Measurements from ENCODE around the gene PXMP2. TPM values are rescaled to one million over a fixed set of nuclear protein-coding genes. Genes with fewer than 3 reads are reported as not detected.
"Not testable (repeated sequence)": the region's sequence is repeated elsewhere in the genome, so short reads cannot be mapped to it uniquely, and the experiment has no call there.

Gene PXMP2
- total RNA-seq, 1 donor from 2014 or later, result 24.6 TPM

- no peaks in the 10 kb centered on the region for H3K9me3 Mint-ChIP-seq
- no peak for DNase-seq
- peaks cover 69% of the 10 kb centered on the region for H3K36me3 Mint-ChIP-seq (ENCODE audit: low read depth)
- peaks cover 11% of the 10 kb centered on the region for H3K4me1 Mint-ChIP-seq
- no peak overlapping the region for H3K27ac Mint-ChIP-seq
- H3K27me3 Mint-ChIP-seq, result no peaks in the 10 kb centered on the region
- intact Hi-C loops (cut with micrococcal nuclease), result no loop called here
- no peak overlapping the region for H3K4me3 Mint-ChIP-seq
Observed at GRCh38 chr12:132668191-132669088, 18.9 kb upstream of the PXMP2 start.

GRCh38 chr12:132669166-132669879 lies 18.1 kb upstream of the PXMP2 start:
- Mint-ChIP-seq H3K4me3 (no peak overlapping the region), H3K9me3 (no peaks in the 10 kb centered on the region), H3K27ac (no peak overlapping the region), H3K27me3 (no peaks in the 10 kb centered on the region), H3K4me1 (peaks cover 8% of the 10 kb centered on the region), H3K36me3 (ENCODE audit: low read depth) (peaks cover 70% of the 10 kb centered on the region)
- intact Hi-C loops (cut with micrococcal nuclease), result no loop called here
- DNase-seq, result no peak

- Mint-ChIP-seq H3K27me3 (no peaks in the 10 kb centered on the region), H3K9me3 (no peaks in the 10 kb centered on the region), H3K4me3 (no peak overlapping the region), H3K4me1 (peaks cover 4% of the 10 kb centered on the region), H3K27ac (peak overlapping the region; percentile 51), H3K36me3 (ENCODE audit: low read depth) (peaks cover 67% of the 10 kb centered on the region)
- DNase-seq, result no peak
- intact Hi-C loops (cut with micrococcal nuclease), result no loop called here
Observed at GRCh38 chr12:132672116-132672515, 15.3 kb upstream of the PXMP2 start.

DNA sequence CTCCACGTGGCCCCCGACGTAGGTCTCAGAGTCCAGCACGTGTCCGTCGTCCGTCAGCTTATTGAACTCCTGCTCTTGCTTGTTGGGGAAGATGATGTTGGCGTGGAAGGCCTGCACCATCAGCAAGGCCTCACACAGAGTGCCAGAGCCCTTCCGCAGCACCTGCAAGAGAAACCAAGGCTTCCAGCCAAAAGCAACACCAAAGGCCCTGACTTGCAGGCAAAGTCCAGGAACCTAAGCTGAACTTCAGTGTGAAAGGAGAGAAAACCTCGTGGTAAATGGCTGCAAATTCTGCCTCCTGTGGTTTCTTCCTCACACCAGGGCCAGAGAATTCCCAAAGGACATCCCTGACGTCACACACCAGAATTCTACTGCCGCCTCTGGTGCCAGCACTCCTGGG lies 14.7 kb upstream of the PXMP2 start:
- no peak overlapping the region for H3K27ac Mint-ChIP-seq
- no peak for DNase-seq
- no peak overlapping the region for H3K4me3 Mint-ChIP-seq
- H3K36me3 Mint-ChIP-seq (ENCODE audit: low read depth), result peaks cover 67% of the 10 kb centered on the region
- peaks cover 4% of the 10 kb centered on the region for H3K4me1 Mint-ChIP-seq
- no peaks in the 10 kb centered on the region for H3K27me3 Mint-ChIP-seq
- intact Hi-C loops (cut with micrococcal nuclease), result no loop called here
- no peaks in the 10 kb centered on the region for H3K9me3 Mint-ChIP-seq

- no peak overlapping the region for H3K4me3 Mint-ChIP-seq
- H3K9me3 Mint-ChIP-seq, result no peaks in the 10 kb centered on the region
- DNase-seq, result no peak
- H3K27me3 Mint-ChIP-seq, result no peaks in the 10 kb centered on the region
- intact Hi-C loops (cut with micrococcal nuclease), result no loop called here
- H3K4me1 Mint-ChIP-seq, result peaks cover 4% of the 10 kb centered on the region
- H3K36me3 Mint-ChIP-seq (ENCODE audit: low read depth), result peaks cover 69% of the 10 kb centered on the region
- peak overlapping the region; percentile 37 for H3K27ac Mint-ChIP-seq
Observed at GRCh38 chr12:132673288-132674179, 13.9 kb upstream of the PXMP2 start.

- Mint-ChIP-seq H3K9me3 (no peaks in the 10 kb centered on the region), H3K4me3 (no peak overlapping the region), H3K36me3 (ENCODE audit: low read depth) (peaks cover 69% of the 10 kb centered on the region), H3K4me1 (peaks cover 4% of the 10 kb centered on the region), H3K27me3 (no peaks in the 10 kb centered on the region), H3K27ac (no peak overlapping the region)
- DNase-seq, result no peak
- intact Hi-C loops (cut with micrococcal nuclease), result no loop called here
Observed at GRCh38 chr12:132674561-132674960, 12.8 kb upstream of the PXMP2 start.

DNA sequence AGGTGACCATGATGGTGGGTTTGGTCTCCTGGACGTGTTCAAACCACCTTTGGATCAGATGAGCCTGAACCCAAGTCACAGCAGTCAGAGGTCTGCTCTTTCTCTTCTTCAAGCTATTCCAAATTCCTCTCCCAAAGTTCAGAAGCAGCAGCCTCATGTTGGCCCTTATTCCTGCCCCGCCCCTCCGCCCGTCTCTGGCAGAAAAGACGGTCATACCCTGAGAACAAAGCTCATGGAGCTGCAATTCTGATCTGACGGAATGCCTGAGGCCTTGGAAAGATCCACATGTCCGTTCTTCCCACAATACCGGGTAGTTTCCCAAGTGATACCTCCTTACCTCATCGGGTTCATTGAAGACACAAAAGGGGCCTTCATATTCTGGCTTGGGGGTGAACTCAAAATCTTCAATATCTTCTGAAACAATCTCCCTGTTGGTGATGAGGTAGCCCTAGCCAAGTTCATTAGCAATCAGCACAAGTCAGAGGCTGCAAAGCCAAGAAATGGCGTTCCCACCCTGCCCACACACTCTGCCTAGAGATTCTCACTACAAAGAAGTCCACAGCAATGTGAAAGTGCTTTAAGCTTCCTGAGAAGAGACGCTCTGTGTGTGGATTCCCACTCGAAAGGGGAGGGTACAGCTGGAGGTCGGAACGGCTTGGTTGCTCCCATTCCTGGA lies 11.5 kb upstream of the PXMP2 start:
- peaks cover 6% of the 10 kb centered on the region for H3K4me1 Mint-ChIP-seq
- DNase-seq, result no peak
- no peaks in the 10 kb centered on the region for H3K27me3 Mint-ChIP-seq
- intact Hi-C loops (cut with micrococcal nuclease), result no loop called here
- no peak overlapping the region for H3K4me3 Mint-ChIP-seq
- no peak overlapping the region for H3K27ac Mint-ChIP-seq
- H3K9me3 Mint-ChIP-seq, result no peaks in the 10 kb centered on the region
- H3K36me3 Mint-ChIP-seq (ENCODE audit: low read depth), result peaks cover 74% of the 10 kb centered on the region

GRCh38 chr12:132677492-132677891 lies 9.9 kb upstream of the PXMP2 start:
- DNase-seq, result no peak
- Mint-ChIP-seq H3K27me3 (no peaks in the 10 kb centered on the region), H3K4me1 (peaks cover 2% of the 10 kb centered on the region), H3K4me3 (no peak overlapping the region), H3K27ac (no peak overlapping the region), H3K9me3 (no peaks in the 10 kb centered on the region), H3K36me3 (ENCODE audit: low read depth) (peaks cover 67% of the 10 kb centered on the region)
- intact Hi-C loops (cut with micrococcal nuclease), result no loop called here

DNA sequence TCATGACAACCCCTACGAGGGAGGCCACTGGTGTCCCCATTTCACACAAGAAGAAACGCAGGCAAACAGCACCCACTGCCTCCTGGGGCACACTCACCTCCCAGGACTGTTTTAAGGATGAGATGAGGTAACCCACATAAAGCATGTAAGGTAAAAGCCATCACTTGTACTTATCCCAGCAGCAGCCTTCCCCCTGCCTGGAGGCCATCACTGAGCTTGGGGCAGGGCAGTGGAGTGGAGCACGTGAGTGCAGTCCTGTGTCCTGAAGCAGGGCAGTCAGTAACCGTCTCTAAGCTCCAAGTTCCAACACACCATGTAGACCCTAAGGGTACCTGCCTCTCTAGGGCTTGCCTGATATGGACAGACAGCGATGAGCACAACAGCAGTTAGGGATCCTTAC lies 2.0 kb upstream of the PXMP2 start:
- peak; percentile 66 for DNase-seq
- H3K4me1 Mint-ChIP-seq, result peaks cover 27% of the 10 kb centered on the region
- intact Hi-C loops (cut with micrococcal nuclease), result no loop called here
- H3K36me3 Mint-ChIP-seq (ENCODE audit: low read depth), result peaks cover 24% of the 10 kb centered on the region
- no peaks in the 10 kb centered on the region for H3K27me3 Mint-ChIP-seq
- peak overlapping the region; percentile 85 for H3K4me3 Mint-ChIP-seq
- H3K9me3 Mint-ChIP-seq, result no peaks in the 10 kb centered on the region
- H3K27ac Mint-ChIP-seq, result peak overlapping the region; percentile 56

GRCh38 chr12:132686825-132687210 lies 569 bp upstream of the PXMP2 start:
- Mint-ChIP-seq H3K27me3 (no peaks in the 10 kb centered on the region), H3K4me3 (peak overlapping the region; percentile 85)
- intact Hi-C loops (cut with micrococcal nuclease), result loop anchor here (1.0 to 2.0 kb wide), 3 partner anchors 23 to 142 kb away; partner anchors contain the start of genes GOLGA3 and PGAM5

GRCh38 chr12:132689227-132689626 lies 1.8 kb downstream of the PXMP2 start:
- Mint-ChIP-seq H3K9me3 (no peaks in the 10 kb centered on the region), H3K4me3 (peak overlapping the region; percentile 81), H3K36me3 (ENCODE audit: low read depth) (peaks cover 19% of the 10 kb centered on the region), H3K27ac (peak overlapping the region; percentile 56), H3K4me1 (peaks cover 20% of the 10 kb centered on the region), H3K27me3 (no peaks in the 10 kb centered on the region)
- intact Hi-C loops (cut with micrococcal nuclease), result no loop called here
- no peak for DNase-seq

More at GRCh38 chr12:132686825-132687210, 569 bp upstream of the PXMP2 start:
- peaks cover 27% of the 10 kb centered on the region for H3K4me1 Mint-ChIP-seq
- DNase-seq, result no peak
- H3K27ac Mint-ChIP-seq, result peak overlapping the region; percentile 53
- H3K36me3 Mint-ChIP-seq (ENCODE audit: low read depth), result peaks cover 21% of the 10 kb centered on the region
- H3K9me3 Mint-ChIP-seq, result no peaks in the 10 kb centered on the region

DNA sequence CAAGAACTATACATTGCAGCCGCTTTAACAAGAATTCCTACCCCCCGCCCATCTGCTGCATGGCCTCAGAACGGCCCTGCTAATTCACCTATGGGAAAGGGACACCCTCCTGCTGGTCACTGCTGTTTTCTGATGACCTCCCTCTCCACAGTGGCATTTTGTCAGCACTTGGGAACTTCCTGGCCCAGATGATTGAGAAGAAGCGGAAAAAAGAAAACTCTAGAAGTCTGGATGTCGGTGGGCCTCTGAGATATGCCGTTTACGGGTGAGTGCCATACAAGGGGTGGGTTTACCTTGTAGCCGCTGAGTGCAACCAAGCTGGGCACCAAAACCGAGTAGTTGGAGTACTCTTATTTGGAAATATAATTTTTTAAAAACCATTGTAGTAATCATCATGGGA lies 2.7 kb downstream of the PXMP2 start:
- Mint-ChIP-seq H3K36me3 (ENCODE audit: low read depth) (peaks cover 19% of the 10 kb centered on the region), H3K4me1 (peaks cover 17% of the 10 kb centered on the region), H3K4me3 (no peak overlapping the region), H3K27ac (no peak overlapping the region), H3K9me3 (no peaks in the 10 kb centered on the region), H3K27me3 (no peaks in the 10 kb centered on the region)
- no peak for DNase-seq
- intact Hi-C loops (cut with micrococcal nuclease), result no loop called here

DNA sequence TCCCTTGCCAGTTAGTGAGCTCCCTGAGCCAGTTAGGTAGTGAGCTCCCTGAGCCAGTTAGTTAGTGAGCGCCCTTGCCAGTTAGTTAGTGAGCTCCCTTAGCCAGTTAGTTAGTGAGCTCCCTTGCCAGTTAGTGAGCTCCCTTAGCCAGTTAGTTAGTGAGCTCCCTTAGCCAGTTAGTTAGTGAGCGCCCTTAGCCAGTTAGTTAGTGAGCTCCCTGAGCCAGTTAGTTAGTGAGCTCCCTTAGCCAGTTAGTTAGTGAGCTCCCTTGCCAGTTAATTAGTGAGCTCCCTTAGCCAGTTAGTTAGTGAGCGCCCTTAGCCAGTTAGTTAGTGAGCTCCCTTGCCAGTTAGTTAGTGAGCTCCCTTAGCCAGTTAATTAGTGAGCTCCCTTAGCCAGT lies 4.6 kb downstream of the PXMP2 start:
- H3K9me3 Mint-ChIP-seq; H3K27ac Mint-ChIP-seq; intact Hi-C loops (cut with micrococcal nuclease): not testable (repeated sequence)

More for the DNA sequence above, 4.6 kb downstream of the PXMP2 start:
- H3K36me3 Mint-ChIP-seq (ENCODE audit: low read depth), result peaks cover 19% of the 10 kb centered on the region
- H3K27me3 Mint-ChIP-seq, DNase-seq, H3K4me3 Mint-ChIP-seq, H3K4me1 Mint-ChIP-seq: not testable (repeated sequence)

All from activated CD4-positive, alpha-beta T cell treated with anti-CD3 and anti-CD28 coated beads, Interleukin-2, amount 10 ng/mL, durations not matched to agents 24 days and 14 days (primary cell).